HAP-1 (cell line): Measurements from ENCODE around the gene KCNK16.

Experiments used
- DNase-seq, 2 experiments: peaks; one replicate each; pipeline ENCODE4 v3.0.0-alpha.2; 2016 to 2020; ENCODE audit warnings: low spot score in 2 of 2
- H3K27me3 ChIP-seq: fragments of 250-450 bp; sonication (Bioruptor Pico); 2 replicates; pipeline ENCODE4 v1.5.1; 2020; ENCODE audit warnings: low read depth, mild to moderate bottlenecking, moderate library complexity
- H3K36me3 ChIP-seq: fragments of 250-450 bp; sonication (Bioruptor Pico); replicated peaks from 2 replicates; pipeline ENCODE4 v1.5.1; 2020; ENCODE audit warnings: mild to moderate bottlenecking
- H3K4me1 ChIP-seq: fragments of 250-450 bp; sonication (Bioruptor Pico); 2 replicates; pipeline ENCODE4 v1.5.1; 2020; ENCODE audit warnings: mild to moderate bottlenecking
- H3K4me3 ChIP-seq: fragments of 250-450 bp; sonication (Bioruptor Pico); 2 replicates; pipeline ENCODE4 v1.5.1; 2020; ENCODE audit warnings: mild to moderate bottlenecking, moderate library complexity
- H3K9me3 ChIP-seq: fragments of 250-450 bp; sonication (Bioruptor Pico); 2 replicates; pipeline ENCODE4 v1.5.1; 2020; ENCODE audit warnings: mild to moderate bottlenecking, moderate library complexity
- in situ Hi-C: fragments of 300-500 bp; cut with MboI; formaldehyde crosslinking; loops from 3 replicates; pipeline ENCODE4 v1.14.3; 2020; ENCODE audit warnings: low sequenced_read_pairs, inconsistent platforms, mixed read lengths

Gene KCNK16

DNA sequence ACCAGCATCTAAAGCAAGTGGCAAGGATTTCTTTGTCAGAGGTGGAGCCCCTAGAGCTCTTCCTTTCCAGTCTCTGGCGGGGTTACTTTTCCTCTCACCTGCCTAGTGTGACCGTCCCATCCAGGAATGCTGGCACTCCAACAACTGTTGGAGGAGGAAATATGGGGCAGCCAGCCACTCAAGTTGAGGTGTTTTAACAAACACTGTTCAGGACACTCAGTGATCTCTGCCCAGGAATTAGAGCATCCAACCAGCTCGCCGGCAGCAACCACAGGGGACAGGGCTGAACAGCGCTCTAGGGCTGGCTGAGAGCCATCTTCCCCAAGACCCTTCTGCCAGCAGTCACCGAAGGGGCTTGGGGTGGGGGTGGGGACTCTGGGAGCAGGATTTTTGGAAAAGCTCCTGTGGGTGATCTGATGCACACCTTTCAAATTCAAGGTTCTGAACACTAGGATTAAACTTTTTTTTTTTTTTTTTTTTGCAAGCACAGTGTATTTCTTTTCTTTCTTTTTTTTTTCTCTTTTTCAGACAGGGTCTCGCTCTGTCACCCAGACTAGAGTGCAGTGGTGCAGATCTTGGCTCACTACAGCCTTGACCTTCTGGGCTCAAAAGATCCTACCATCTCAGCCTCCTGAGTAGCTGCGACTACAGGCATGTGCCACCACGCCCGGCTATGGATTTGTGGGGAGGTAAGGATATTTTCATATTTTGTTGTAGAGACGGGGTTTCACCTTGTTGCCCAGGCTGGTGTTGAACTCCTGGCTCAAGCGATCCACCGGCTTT lies 28.4 kb upstream of the KCNK16 start:
- in situ Hi-C loops: loop anchor here (10.0 kb wide), 1 partner anchor 544 kb away; no protein-coding TSS in a partner anchor
- Histone ChIP-seq H3K27me3 (no peaks in the 10 kb centered on the region), H3K4me1 (no peaks in the 10 kb centered on the region), H3K9me3 (no peaks in the 10 kb centered on the region), H3K4me3 (no peak overlapping the region), H3K36me3 (no peaks in the 10 kb centered on the region)
- no peak for DNase-seq

DNA sequence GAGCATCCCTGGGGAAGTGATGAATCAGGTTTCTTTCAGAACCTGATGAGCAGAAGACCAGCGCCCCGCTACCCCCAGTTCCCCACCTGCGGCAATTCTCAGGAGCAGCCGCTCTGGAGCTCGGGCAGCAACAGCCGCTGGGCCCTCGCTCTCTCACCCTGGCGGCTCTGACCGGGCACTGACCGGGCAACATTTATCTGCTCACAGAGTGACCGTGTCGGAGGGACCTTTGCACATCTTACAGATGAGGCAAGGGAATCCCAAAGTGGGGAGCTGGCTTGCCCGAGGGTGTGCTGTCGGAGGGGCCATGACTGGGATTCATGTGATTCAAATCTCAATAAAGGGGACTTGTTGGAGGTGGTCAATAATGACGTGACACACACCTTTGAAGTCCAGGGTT lies 26.2 kb upstream of the KCNK16 start:
- no peaks in the 10 kb centered on the region for H3K36me3 ChIP-seq
- H3K27me3 ChIP-seq: no peaks in the 10 kb centered on the region
- no peaks in the 10 kb centered on the region for H3K4me1 ChIP-seq
- no peak for DNase-seq
- in situ Hi-C loops: loop anchor here (10.0 to 25.0 kb wide), 2 partner anchors 966 to 1689 kb away; partner anchors contain the start of genes TSPO2 and UNC5CL
- no peak overlapping the region for H3K4me3 ChIP-seq
- H3K9me3 ChIP-seq: no peaks in the 10 kb centered on the region

DNA sequence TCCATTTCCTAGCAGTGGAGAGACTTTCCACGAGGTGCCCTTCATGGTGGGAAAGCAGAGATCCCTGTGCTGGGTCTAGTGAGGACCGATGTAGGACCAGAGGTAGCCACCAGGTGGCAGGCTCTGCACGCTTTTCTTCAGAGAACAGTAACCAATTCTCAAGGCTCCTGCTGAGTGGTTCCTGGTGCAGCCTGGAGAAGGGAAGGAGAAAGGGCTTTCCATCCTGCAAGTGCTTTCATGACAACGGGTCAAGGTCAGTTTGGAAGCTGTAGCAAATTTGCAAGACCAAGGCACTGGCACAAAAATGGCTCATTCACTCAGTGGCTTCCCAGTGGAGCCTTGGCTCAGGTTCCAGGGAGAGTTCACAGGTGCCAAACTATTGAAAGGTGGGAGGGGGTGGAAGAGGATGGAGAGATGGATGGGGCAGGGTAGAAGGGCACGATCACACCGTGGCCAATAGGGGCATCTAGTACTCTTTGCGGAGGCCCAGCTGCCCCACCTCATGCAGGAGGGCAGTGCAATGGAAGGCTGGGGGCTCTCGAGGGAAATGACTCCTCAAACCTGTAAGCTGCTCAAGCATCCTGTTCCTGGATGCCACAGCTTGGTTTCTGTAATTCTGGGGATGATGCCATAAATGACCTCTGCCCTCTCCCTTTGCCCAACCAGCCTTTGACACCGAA lies 25.5 kb upstream of the KCNK16 start:
- H3K4me3 ChIP-seq: no peak overlapping the region
- in situ Hi-C loops: loop anchor here (10.0 to 25.0 kb wide), 2 partner anchors 967 to 1689 kb away; partner anchors contain the start of genes TSPO2 and UNC5CL
- no peaks in the 10 kb centered on the region for H3K27me3 ChIP-seq
- H3K36me3 ChIP-seq: no peaks in the 10 kb centered on the region
- no peaks in the 10 kb centered on the region for H3K9me3 ChIP-seq
- peak; percentile 56 to 76 for DNase-seq
- no peaks in the 10 kb centered on the region for H3K4me1 ChIP-seq

DNA sequence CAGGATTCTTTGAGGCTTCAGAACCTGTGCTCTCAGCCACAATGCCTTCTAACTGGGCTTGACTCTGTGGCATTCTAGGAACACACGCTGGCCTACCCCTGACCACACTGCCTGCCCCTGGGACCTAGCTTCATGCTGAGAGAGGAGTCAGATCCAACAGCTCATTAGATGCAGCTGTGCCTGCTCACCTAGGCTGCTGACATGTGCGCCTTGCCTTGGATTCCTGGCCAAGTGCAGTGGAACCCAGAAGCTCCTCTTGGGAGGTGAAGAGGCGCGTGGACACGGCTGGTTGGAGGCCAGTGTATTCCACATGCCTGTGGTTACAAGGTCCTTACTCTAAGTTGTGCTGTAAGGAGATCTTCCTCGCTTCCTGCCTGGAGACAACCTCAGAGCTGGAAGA lies 24.7 kb upstream of the KCNK16 start:
- no peak overlapping the region for H3K4me3 ChIP-seq
- H3K9me3 ChIP-seq: no peaks in the 10 kb centered on the region
- no peaks in the 10 kb centered on the region for H3K36me3 ChIP-seq
- in situ Hi-C loops: loop anchor here (10.0 to 25.0 kb wide), 2 partner anchors 968 to 1690 kb away; partner anchors contain the start of genes TSPO2 and UNC5CL
- no peak for DNase-seq
- H3K4me1 ChIP-seq: no peaks in the 10 kb centered on the region
- H3K27me3 ChIP-seq: no peaks in the 10 kb centered on the region

DNA sequence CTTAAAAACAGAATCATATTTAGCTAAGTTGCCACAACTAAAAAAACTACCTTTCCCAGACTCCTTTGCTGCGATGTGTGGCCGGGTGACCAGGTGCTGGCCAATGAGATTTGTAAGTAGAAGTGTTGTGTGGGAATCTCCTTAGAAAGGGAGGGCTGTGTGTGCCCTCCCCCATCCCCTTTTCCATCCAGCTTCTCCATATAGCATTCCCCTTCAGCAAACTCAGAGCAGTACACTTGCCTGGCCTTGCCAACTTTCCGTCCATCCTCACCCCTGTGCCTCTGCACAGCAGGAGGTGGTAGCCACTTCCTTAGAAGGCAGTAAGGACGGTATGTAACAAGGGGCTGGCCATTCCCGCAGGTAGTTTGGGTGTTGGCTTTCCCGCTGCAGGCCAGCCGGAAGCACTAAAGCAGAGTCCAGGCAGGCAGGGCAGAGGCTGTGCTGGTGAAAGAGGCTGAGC lies 22.3 kb upstream of the KCNK16 start:
- Histone ChIP-seq H3K9me3 (no peaks in the 10 kb centered on the region), H3K36me3 (no peaks in the 10 kb centered on the region), H3K4me3 (no peak overlapping the region), H3K4me1 (no peaks in the 10 kb centered on the region), H3K27me3 (no peaks in the 10 kb centered on the region)
- in situ Hi-C loops: loop anchor here (10.0 to 25.0 kb wide), 2 partner anchors 970 to 1692 kb away; partner anchors contain the start of genes TSPO2 and UNC5CL
- DNase-seq: no peak

DNA sequence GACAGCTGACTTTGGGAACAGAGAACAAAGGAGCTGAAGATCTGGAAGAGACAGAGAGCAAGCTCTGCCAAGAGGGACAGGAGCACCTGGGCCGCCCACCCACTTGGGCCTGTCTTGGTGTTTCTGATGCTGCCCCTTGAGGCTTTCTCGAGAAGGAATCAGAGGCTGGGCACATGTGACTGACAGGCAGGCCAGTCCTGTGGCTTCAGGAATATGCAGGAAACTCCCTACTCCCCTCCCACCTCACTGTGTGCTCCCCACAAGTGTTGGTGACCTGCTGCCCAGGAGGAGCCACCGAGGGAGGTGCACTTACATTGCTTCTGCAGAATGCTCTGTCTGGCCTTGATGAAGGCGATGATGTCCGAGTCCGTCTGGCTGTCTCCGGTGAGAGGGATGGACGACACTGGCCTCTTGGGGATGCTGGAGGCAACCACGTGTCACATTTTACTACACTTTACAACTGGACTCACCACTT lies 20.9 kb upstream of the KCNK16 start:
- Histone ChIP-seq H3K36me3 (no peaks in the 10 kb centered on the region), H3K4me1 (no peaks in the 10 kb centered on the region), H3K27me3 (no peaks in the 10 kb centered on the region; the same call in 1 of the 2 replicates), H3K9me3 (no peaks in the 10 kb centered on the region), H3K4me3 (no peak overlapping the region)
- in situ Hi-C loops: loop anchor here (10.0 to 25.0 kb wide), 2 partner anchors 971 to 1694 kb away; partner anchors contain the start of genes TSPO2 and UNC5CL
- DNase-seq: no peak

DNA sequence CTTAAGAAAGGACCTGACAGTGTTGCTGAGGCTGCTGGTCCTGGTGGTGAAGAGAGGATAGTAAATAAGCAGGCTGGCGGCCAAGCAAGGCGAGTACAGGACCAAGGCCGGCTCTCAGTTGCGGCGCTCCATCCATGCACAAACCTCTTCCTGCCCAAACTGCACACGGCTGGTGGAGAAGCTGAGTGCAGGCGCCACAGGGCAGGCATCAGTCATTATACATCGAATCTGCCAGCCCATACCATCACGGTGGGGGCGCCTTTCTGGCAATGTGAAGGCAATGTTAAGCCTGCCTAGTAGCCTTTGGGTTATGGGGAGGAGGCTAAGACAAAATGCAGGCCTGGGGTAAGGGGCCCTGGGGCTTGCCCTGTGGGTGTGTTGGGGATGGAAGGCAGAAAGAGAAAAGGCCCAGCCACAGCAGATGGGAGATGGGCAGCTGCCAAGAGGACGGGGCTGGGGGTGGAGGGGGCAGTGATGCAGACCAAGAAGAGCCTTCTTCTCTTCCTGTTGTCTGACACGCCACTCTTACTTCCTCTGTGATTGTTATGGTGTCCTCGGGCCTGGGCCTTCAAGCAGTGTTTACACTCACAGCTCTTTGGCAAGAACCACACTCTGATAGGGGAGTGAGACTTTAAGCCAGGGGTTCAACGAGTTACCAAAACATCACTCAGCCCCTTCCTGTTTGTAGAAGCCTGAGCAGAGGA lies 20.3 kb upstream of the KCNK16 start:
- no peaks in the 10 kb centered on the region for H3K36me3 ChIP-seq
- no peaks in the 10 kb centered on the region for H3K9me3 ChIP-seq
- in situ Hi-C loops: loop anchor here (10.0 to 25.0 kb wide), 2 partner anchors 972 to 1694 kb away; partner anchors contain the start of genes TSPO2 and UNC5CL
- H3K4me3 ChIP-seq: no peak overlapping the region
- no peaks in the 10 kb centered on the region; the same call in 1 of the 2 replicates for H3K27me3 ChIP-seq
- H3K4me1 ChIP-seq: no peaks in the 10 kb centered on the region
- no peak for DNase-seq

DNA sequence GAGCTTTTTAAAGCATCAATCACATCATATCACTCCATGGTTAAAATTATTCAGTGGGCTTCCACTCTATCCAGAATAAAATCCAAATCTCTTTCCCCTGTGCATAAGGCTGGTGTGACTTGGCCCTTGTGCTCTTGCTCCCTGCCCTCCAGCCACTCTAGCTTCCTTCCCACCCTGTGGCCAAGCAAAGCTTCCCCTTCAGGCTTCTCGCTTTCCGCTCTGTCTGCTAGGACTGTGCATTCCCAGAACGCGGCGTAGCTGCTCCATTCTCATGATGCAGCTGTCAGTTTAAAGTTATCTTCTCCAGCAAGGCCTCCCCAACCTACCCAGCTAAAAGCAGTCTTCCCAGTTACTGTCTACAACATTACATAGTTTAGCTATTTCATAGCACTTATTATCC lies 19.4 kb upstream of the KCNK16 start:
- Histone ChIP-seq H3K4me3 (no peak overlapping the region), H3K27me3 (no peaks in the 10 kb centered on the region; the same call in 1 of the 2 replicates), H3K36me3 (no peaks in the 10 kb centered on the region), H3K4me1 (no peaks in the 10 kb centered on the region), H3K9me3 (no peaks in the 10 kb centered on the region)
- in situ Hi-C loops: loop anchor here (10.0 to 25.0 kb wide), 2 partner anchors 973 to 1695 kb away; partner anchors contain the start of genes TSPO2 and UNC5CL
- DNase-seq: no peak

DNA sequence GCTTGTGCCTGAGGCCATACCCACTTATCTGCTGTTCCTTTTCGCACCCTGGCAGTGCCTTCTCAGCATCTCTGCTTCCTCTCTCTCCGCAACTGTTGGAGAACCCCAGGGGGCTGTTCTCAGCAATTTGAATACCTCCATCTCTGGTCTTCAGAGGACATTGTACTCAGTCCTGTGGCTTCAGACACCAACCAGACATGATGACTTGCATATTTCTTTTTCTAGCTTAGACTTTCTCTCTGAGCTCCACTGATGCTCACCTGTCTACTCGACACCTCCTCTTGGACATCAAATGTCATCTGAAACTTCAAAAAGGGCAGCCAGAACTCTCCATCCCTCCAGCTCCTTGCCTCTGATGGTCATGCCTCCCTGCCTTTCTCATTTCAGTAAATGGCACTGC lies 18.9 kb upstream of the KCNK16 start:
- Histone ChIP-seq H3K9me3 (no peaks in the 10 kb centered on the region), H3K27me3 (no peaks in the 10 kb centered on the region; the same call in 1 of the 2 replicates), H3K36me3 (no peaks in the 10 kb centered on the region), H3K4me1 (no peaks in the 10 kb centered on the region), H3K4me3 (no peak overlapping the region)
- no peak for DNase-seq
- in situ Hi-C loops: loop anchor here (10.0 to 25.0 kb wide), 2 partner anchors 973 to 1696 kb away; partner anchors contain the start of genes TSPO2 and UNC5CL

DNA sequence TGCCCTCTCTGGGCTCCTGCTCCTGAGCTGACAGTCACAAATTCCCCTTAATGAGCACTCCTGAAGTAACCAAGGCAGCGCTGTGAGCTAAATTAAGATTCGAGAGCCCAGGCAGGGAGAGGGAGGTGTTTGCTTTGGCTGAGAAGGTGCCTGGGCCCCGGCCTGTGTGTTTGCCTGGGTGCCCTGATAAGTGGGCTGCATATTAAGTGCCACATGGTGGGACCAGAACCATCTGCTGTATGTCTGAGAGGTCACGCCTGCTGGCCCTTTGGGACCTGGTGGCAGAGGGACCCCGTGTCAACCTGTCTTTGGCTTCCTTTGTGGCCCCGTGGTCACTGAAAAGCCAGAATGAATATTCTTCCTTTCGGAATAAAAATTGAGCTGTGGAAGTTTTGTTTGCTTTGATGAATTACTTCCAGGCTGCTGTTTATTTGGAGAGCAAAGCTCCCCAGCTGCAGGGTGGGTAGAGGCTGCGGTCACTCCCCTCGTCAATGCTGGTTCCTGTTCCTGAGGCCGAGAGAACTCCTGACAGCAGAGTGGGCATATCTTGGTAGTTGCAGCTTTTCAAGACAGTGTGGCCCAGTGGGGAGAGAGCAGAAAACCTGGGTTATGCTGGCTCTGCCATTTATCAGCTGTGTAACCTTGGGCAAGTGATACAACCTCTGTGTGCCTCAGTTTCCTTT lies 17.5 kb upstream of the KCNK16 start:
- H3K4me1 ChIP-seq: no peaks in the 10 kb centered on the region
- no peaks in the 10 kb centered on the region; the same call in 1 of the 2 replicates for H3K27me3 ChIP-seq
- no peak overlapping the region for H3K4me3 ChIP-seq
- H3K9me3 ChIP-seq: no peaks in the 10 kb centered on the region
- DNase-seq: no peak
- H3K36me3 ChIP-seq: no peaks in the 10 kb centered on the region
- in situ Hi-C loops: loop anchor here (10.0 to 25.0 kb wide), 2 partner anchors 975 to 1697 kb away; partner anchors contain the start of genes TSPO2 and UNC5CL

DNA sequence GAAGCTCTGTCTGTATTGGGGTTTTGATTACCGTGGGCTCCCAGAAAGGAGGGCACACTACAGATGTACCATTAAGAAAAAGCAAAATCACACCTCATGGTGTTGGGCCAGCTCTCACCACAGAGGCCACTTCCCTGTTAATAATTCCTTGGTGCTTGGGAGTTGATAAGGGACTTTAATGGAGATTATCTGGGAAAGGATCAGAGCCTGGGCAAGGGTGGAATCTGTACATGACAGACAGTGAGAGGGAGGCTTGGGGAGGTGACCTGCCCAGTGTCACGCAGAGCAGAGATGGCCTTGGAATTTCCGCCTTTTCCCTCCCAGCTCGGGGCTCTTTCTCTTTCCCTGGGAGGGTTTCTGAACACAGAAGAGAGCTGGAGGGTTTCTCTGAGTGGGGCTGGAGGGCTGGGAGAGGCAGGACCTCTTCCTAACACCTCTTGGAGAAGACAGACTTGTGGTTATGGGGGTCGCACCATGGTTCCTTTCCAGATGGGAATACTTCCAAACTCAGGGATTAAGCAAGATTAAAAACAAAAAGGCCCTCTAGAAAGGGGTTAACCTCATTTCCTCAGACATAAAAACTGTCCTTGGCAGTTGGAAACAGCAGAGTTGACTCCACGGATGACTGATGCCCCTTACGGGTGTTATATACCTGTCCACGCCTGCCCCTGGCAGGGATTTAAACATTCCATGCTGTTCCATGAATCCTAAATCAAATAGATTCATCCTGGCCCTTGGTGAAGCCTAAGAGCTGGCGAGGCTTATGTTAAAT lies 16.8 kb upstream of the KCNK16 start:
- no peak for DNase-seq
- no peaks in the 10 kb centered on the region for H3K9me3 ChIP-seq
- in situ Hi-C loops: loop anchor here (25.0 kb wide), 1 partner anchor 1698 kb away; the partner anchor contains the start of genes TSPO2 and UNC5CL
- H3K36me3 ChIP-seq: no peaks in the 10 kb centered on the region
- no peak overlapping the region for H3K4me3 ChIP-seq
- no peaks in the 10 kb centered on the region; the same call in 1 of the 2 replicates for H3K27me3 ChIP-seq
- no peaks in the 10 kb centered on the region for H3K4me1 ChIP-seq

DNA sequence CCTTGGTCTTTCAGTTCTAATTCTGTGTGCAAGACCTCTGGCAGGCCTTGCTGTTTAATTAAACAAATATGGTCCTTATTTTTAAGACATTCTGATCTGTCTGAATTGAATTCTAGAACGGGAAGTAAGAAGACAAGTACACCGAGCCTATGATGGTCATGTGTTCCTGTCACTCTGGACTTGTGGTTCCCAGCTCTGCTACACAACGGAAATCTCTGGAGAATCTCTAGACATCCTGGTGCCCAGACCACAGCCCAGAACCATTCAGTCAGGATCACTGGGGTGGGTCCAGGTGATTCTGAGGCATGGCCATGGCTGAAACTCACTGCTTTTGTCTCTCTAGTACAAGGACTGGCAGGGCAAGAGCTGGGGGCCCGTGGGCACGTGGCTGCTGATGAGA lies 15.9 kb upstream of the KCNK16 start:
- Histone ChIP-seq H3K27me3 (no peaks in the 10 kb centered on the region; the same call in 1 of the 2 replicates), H3K36me3 (no peaks in the 10 kb centered on the region), H3K4me3 (no peak overlapping the region), H3K4me1 (no peaks in the 10 kb centered on the region), H3K9me3 (no peaks in the 10 kb centered on the region)
- DNase-seq: no peak
- in situ Hi-C loops: loop anchor here (25.0 kb wide), 1 partner anchor 1699 kb away; the partner anchor contains the start of genes TSPO2 and UNC5CL
